DOHH2 (cell line): Measurements from ENCODE around the gene TBL1X.

Experiments used
- H3F3A ChIP-seq: fragments of 200-600 bp; sonication (generic), shearing (Covaris generic); 2 replicates; pipeline ENCODE4 v1.6.0; 2016; ENCODE audit warnings: antibody characterized with exemption, mild to moderate bottlenecking; ENCODE audit not compliant: control insufficient read depth, insufficient read depth
- H3K27ac ChIP-seq: fragments of 200-600 bp; sonication (generic); 2 replicates; pipeline ENCODE4 v1.5.1; 2014; ENCODE audit warnings: low read depth, mild to moderate bottlenecking, low read length, moderate library complexity
- H3K27me3 ChIP-seq: fragments of 200-600 bp; sonication (generic); 2 replicates; pipeline ENCODE4 v1.6.1; 2014; ENCODE audit warnings: mild to moderate bottlenecking, low read length, mixed read lengths; ENCODE audit not compliant: control insufficient read depth
- H3K36me3 ChIP-seq: fragments of 200-600 bp; sonication (generic); 2 replicates; pipeline ENCODE4 v1.6.1; 2014; ENCODE audit warnings: mild to moderate bottlenecking, low read length, moderate library complexity, mixed read lengths; ENCODE audit not compliant: control insufficient read depth
- H3K4me1 ChIP-seq: fragments of 200-600 bp; sonication (generic); 2 replicates; pipeline ENCODE4 v1.6.1; 2014; ENCODE audit warnings: mild to moderate bottlenecking, low read length, mixed read lengths; ENCODE audit not compliant: control insufficient read depth
- H3K4me2 ChIP-seq: fragments of 200-600 bp; sonication (generic); 2 replicates; pipeline ENCODE4 v1.6.0; 2014; ENCODE audit warnings: mild to moderate bottlenecking, low read length, moderate library complexity
- H3K4me3 ChIP-seq: fragments of 200-600 bp; sonication (generic); 2 replicates; pipeline ENCODE4 v1.5.1; 2014; ENCODE audit warnings: mild to moderate bottlenecking, low read length, mixed read lengths
- H3K79me2 ChIP-seq: fragments of 200-600 bp; sonication (generic); 2 replicates; pipeline ENCODE4 v1.6.1; 2014; ENCODE audit warnings: mild to moderate bottlenecking, low read length, mixed read lengths; ENCODE audit not compliant: control insufficient read depth
- H3K9me2 ChIP-seq: fragments of 200-600 bp; sonication (generic); replicated peaks from 2 replicates; pipeline ENCODE4 v1.6.1; 2014; ENCODE audit warnings: mild to moderate bottlenecking, low read length, mixed read lengths; ENCODE audit not compliant: control insufficient read depth
- H3K9me3 ChIP-seq: fragments of 200-600 bp; sonication (generic); 2 replicates; pipeline ENCODE4 v1.6.1; 2014; ENCODE audit warnings: antibody characterized with exemption, low read length, mixed read lengths; ENCODE audit not compliant: control insufficient read depth, insufficient read depth
- H4K20me1 ChIP-seq: fragments of 200-600 bp; sonication (generic); 2 replicates; pipeline ENCODE4 v1.6.0; 2014; ENCODE audit warnings: low read depth, mild to moderate bottlenecking, antibody characterized with exemption, low read length, moderate library complexity; ENCODE audit not compliant: control insufficient read depth, insufficient read depth
- EZH2phosphoT487 ChIP-seq: fragments of 200-600 bp; sonication (generic); IDR thresholded peaks from 2 replicates; pipeline ENCODE4 v1.6.1; 2017; ENCODE audit warnings: borderline replicate concordance, mild to moderate bottlenecking, antibody characterized with exemption, low read length, moderate library complexity, mixed read lengths
- TF ChIP-seq, protein P1 (sequence below): fragments of 200-600 bp; sonication (generic); IDR thresholded peaks from one replicate; pipeline ENCODE4 v1.5.1; 2014; ENCODE audit warnings: antibody characterized with exemption, mild to moderate bottlenecking, low read depth, low read length; ENCODE audit not compliant: poor library complexity, severe bottlenecking

The TBL1X gene

DNA sequence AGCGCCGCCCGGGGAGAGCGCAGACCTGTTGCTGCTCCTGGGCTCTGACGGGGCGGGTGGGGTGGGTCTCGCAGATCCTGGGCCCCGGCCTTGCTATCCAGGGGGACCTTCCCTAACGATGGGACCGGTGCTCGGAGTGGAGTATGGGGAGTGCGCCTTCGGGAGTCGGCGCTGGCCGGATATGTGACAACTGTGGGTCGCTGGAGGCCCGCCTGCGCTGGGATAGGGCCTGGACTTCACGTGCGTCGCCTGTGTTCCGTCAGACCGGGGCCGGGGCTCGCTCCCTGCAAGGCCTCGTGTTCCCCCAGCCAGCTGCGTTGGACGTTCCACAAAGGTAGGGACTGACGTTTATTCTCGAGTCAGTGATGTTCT is 1.3 kb downstream of the TBL1X start:
- TF ChIP-seq, protein P1, sequence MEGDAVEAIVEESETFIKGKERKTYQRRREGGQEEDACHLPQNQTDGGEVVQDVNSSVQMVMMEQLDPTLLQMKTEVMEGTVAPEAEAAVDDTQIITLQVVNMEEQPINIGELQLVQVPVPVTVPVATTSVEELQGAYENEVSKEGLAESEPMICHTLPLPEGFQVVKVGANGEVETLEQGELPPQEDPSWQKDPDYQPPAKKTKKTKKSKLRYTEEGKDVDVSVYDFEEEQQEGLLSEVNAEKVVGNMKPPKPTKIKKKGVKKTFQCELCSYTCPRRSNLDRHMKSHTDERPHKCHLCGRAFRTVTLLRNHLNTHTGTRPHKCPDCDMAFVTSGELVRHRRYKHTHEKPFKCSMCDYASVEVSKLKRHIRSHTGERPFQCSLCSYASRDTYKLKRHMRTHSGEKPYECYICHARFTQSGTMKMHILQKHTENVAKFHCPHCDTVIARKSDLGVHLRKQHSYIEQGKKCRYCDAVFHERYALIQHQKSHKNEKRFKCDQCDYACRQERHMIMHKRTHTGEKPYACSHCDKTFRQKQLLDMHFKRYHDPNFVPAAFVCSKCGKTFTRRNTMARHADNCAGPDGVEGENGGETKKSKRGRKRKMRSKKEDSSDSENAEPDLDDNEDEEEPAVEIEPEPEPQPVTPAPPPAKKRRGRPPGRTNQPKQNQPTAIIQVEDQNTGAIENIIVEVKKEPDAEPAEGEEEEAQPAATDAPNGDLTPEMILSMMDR, result no peak
- no peak for TF ChIP-seq EZH2phosphoT487
- no peaks in the 10 kb centered on the region for H3K9me2 ChIP-seq
- peak overlapping the region; percentile 65 for H3K4me2 ChIP-seq
- H3K4me3 ChIP-seq, result peak overlapping the region; percentile 76
- no peaks in the 10 kb centered on the region for H3K9me3 ChIP-seq
- H3K27ac ChIP-seq, result no peak overlapping the region
- H3F3A ChIP-seq, result 0 out of 2 replicates have a peak, but pooled peaks cover 3% of the 10 kb centered on the region
- peaks cover 33% of the 10 kb centered on the region for H3K4me1 ChIP-seq
- H3K79me2 ChIP-seq, result peaks cover 53% of the 10 kb centered on the region
- no peaks in the 10 kb centered on the region for H3K27me3 ChIP-seq
- no peaks in the 10 kb centered on the region; the same call in 1 of the 2 replicates for H4K20me1 ChIP-seq
- H3K36me3 ChIP-seq, result 0 out of 2 replicates have a peak, but pooled peaks cover 3% of the 10 kb centered on the region

DNA sequence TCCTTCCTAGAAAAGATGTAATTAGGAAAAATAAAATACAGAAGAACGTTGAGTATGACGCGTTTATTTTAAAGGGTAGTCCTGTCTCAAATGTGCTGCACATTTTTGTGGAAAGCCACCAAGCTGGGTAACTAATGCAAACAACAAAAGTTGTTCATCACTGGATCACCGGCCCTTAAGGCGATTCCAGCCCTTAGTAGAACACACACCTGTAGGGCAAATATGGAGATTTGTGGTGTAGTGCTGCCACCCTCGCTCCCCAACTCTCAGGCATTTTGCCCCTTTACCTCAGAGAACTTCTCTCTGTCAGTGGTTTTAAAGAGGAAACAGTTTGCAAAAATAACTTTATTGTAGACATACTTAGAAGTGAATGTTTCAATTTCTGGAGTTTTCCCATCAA is 1.9 kb downstream of the TBL1X start:
- Histone ChIP-seq H3K36me3 (0 out of 2 replicates have a peak, but pooled peaks cover 3% of the 10 kb centered on the region), H3K9me3 (no peaks in the 10 kb centered on the region), H3K4me3 (peak overlapping the region; percentile 76), H3K4me1 (peaks cover 27% of the 10 kb centered on the region), H3K27ac (no peak overlapping the region), H3K79me2 (peaks cover 59% of the 10 kb centered on the region), H4K20me1 (no peaks in the 10 kb centered on the region; the same call in 1 of the 2 replicates), H3K27me3 (no peaks in the 10 kb centered on the region), H3F3A (0 out of 2 replicates have a peak, but pooled peaks cover 3% of the 10 kb centered on the region), H3K9me2 (no peaks in the 10 kb centered on the region), H3K4me2 (peak overlapping the region; percentile 65)
- no peak for TF ChIP-seq EZH2phosphoT487
- TF ChIP-seq, protein P1, result no peak

DNA sequence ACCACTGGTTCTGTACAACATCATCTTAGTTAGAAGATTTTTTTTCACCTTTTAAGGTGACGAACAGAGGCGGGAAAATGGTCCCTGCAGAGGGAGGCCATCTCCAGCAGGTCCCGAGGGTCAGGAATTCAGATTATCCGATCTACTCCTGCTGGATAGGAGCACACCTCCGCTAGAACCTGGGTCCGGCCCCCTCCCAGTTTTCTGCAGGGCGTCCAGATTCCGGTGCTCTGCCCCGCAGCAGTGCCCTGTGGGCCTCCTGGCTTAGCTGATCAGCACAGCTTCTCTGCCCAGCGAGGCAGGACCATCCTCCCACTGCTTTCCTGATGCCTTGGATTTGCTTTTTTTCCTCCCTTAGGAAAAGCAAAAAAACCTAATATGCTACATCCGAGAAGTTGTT is 2.3 kb downstream of the TBL1X start:
- H3K36me3 ChIP-seq, result 0 out of 2 replicates have a peak, but pooled peaks cover 3% of the 10 kb centered on the region
- H3K9me2 ChIP-seq, result no peaks in the 10 kb centered on the region
- H3K27ac ChIP-seq, result no peak overlapping the region
- H3K4me3 ChIP-seq, result no peak overlapping the region
- 0 out of 2 replicates have a peak, but pooled peaks cover 3% of the 10 kb centered on the region for H3F3A ChIP-seq
- H3K27me3 ChIP-seq, result no peaks in the 10 kb centered on the region
- H3K4me1 ChIP-seq, result peaks cover 23% of the 10 kb centered on the region
- H4K20me1 ChIP-seq, result no peaks in the 10 kb centered on the region; the same call in 1 of the 2 replicates
- H3K79me2 ChIP-seq, result peaks cover 62% of the 10 kb centered on the region
- TF ChIP-seq EZH2phosphoT487, result no peak
- TF ChIP-seq, protein P1, result no peak
- no peaks in the 10 kb centered on the region for H3K9me3 ChIP-seq
- no peak overlapping the region; the same call in 1 of the 2 replicates for H3K4me2 ChIP-seq
